Uterus (tissue), 4 donors: ENCODE measurements around the gene SLC39A12. TPM values are rescaled to one million over a fixed set of nuclear protein-coding genes. Genes with fewer than 3 reads are reported as not detected.
"Not testable (repeated sequence)": the region's sequence is repeated elsewhere in the genome, so short reads cannot be mapped to it uniquely, and the experiment has no call there.

Source experiments
- DNase-seq, 2 donors: peaks; one replicate each; pipeline ENCODE4 v3.0.0-alpha.2; 2019 to 2020
- H3K27ac ChIP-seq, 2 donors: fragments of 200-600 bp; sonication (generic); 1 replicate in 1 of 2; 2 replicates in 1 of 2; pipeline ENCODE4 v1.5.1; 2016 to 2018
- H3K27me3 ChIP-seq, 2 donors: fragments of 200-600 bp; sonication (generic); one replicate each; pipeline ENCODE4 v1.5.1; 2018 to 2019; ENCODE audit warnings: control low read depth in 1 of 2
- H3K36me3 ChIP-seq, 2 donors: fragments of 200-600 bp; sonication (generic); one replicate each; pipeline ENCODE4 v1.5.1; 2019; ENCODE audit warnings: control low read depth in 1 of 2
- H3K4me1 ChIP-seq, 2 donors: fragments of 200-600 bp; sonication (generic); one replicate each; pipeline ENCODE4 v1.5.1; 2018 to 2019; ENCODE audit warnings: control low read depth in 1 of 2
- H3K4me3 ChIP-seq, 2 donors: fragments of 200-600 bp; sonication (generic); 1 replicate in 1 of 2; 2 replicates in 1 of 2; pipeline ENCODE4 v1.5.1; 2018 to 2019; ENCODE audit warnings: mild to moderate bottlenecking in 1 of 2
- H3K9me3 ChIP-seq, 2 donors: fragments of 200-600 bp; sonication (generic); one replicate each; pipeline ENCODE4 v1.5.1; 2019; ENCODE audit warnings: control low read depth in 1 of 2
- CTCF ChIP-seq, 4 experiments: fragments of 200-600 bp in 2 of 4; fragments of 450-650 bp in 2 of 4; sonication (generic) in 2 of 4; IDR thresholded peaks; one replicate each; pipeline ENCODE4 v1.5.1; 2016 to 2019; ENCODE audit warnings: antibody characterized with exemption in 4 of 4, mild to moderate bottlenecking in 2 of 4, moderate library complexity in 1 of 4
- POLR2A ChIP-seq, 2 donors: fragments of 450-650 bp; IDR thresholded peaks; one replicate each; pipeline ENCODE4 v1.6.1; 2016; ENCODE audit warnings: antibody characterized with exemption in 2 of 2, mild to moderate bottlenecking in 1 of 2, moderate library complexity in 1 of 2
- intact Hi-C: fragments of 100-400 bp; cut with DNase I; formaldehyde crosslinking; loops from one replicate; pipeline ENCODE4 v1.15.1; 2023; ENCODE audit warnings: low total_unique reads
- total RNA-seq, 4 donors: library from RNA; depleted of rRNA in 3 of 4; stranded (reverse); fragments of >200 nt in 3 of 4; gene quantifications; one replicate each; pipeline versions ENCODE4 v1.1.0 to v1.2.4, GENCODE V29; 2014 to 2023
- donor health status: DM: yes; HTN: yes; CAD: no.

Gene SLC39A12
- total RNA-seq, 4 donors from 2014 or later = not detected

GRCh38 chr10:17950726-17951125 is 992 bp upstream of the SLC39A12 start:
- H3K9me3 ChIP-seq = no peaks in the 10 kb centered on the region
- H3K27me3 ChIP-seq = no peaks in the 10 kb centered on the region
- no peaks in the 10 kb centered on the region for H3K4me1 ChIP-seq
- intact Hi-C loops = no loop called here
- DNase-seq = no peak
- TF ChIP-seq CTCF (IDR thresholded peaks at IDR 0.05) (no peak), POLR2A (IDR thresholded peaks at IDR 0.05) (no peak)
- no peak overlapping the region for H3K27ac ChIP-seq
- no peak overlapping the region for H3K4me3 ChIP-seq
- H3K36me3 ChIP-seq = no peaks in the 10 kb centered on the region

- intact Hi-C loops, H3K9me3 ChIP-seq, H3K27me3 ChIP-seq, H3K27ac ChIP-seq, H3K36me3 ChIP-seq, DNase-seq, H3K4me3 ChIP-seq, H3K4me1 ChIP-seq: not testable (repeated sequence)
These were observed 2.7 kb downstream of the SLC39A12 start for GRCh38 chr10:17954372-17954771.

GRCh38 chr10:17954861-17955260 is 3.1 kb downstream of the SLC39A12 start:
- no peak for DNase-seq
- no peaks in the 10 kb centered on the region for H3K4me1 ChIP-seq
- H3K4me3 ChIP-seq = no peak overlapping the region
- no peak overlapping the region for H3K27ac ChIP-seq
- no peaks in the 10 kb centered on the region for H3K36me3 ChIP-seq
- intact Hi-C loops = no loop called here
- no peaks in the 10 kb centered on the region for H3K9me3 ChIP-seq
- no peaks in the 10 kb centered on the region for H3K27me3 ChIP-seq
- no peak for TF ChIP-seq POLR2A (IDR thresholded peaks at IDR 0.05)

GRCh38 chr10:17958049-17958448 is 6.3 kb downstream of the SLC39A12 start:
- no peak for DNase-seq
- H3K4me1 ChIP-seq = no peaks in the 10 kb centered on the region
- H3K4me3 ChIP-seq = no peak overlapping the region
- H3K27me3 ChIP-seq = no peaks in the 10 kb centered on the region
- no peak overlapping the region for H3K27ac ChIP-seq
- intact Hi-C loops = no loop called here
- H3K36me3 ChIP-seq = no peaks in the 10 kb centered on the region
- H3K9me3 ChIP-seq = no peaks in the 10 kb centered on the region
- TF ChIP-seq POLR2A (IDR thresholded peaks at IDR 0.05) = no peak
- TF ChIP-seq CTCF (IDR thresholded peaks at IDR 0.05) = no peak

GRCh38 chr10:17959870-17960269 is 8.2 kb downstream of the SLC39A12 start:
- Histone ChIP-seq H3K4me1 (no peaks in the 10 kb centered on the region), H3K27ac (no peak overlapping the region), H3K9me3 (no peaks in the 10 kb centered on the region), H3K36me3 (no peaks in the 10 kb centered on the region), H3K27me3 (no peaks in the 10 kb centered on the region), H3K4me3 (no peak overlapping the region)
- TF ChIP-seq POLR2A (IDR thresholded peaks at IDR 0.05) (no peak), CTCF (IDR thresholded peaks at IDR 0.05) (no peak)
- DNase-seq = no peak
- intact Hi-C loops = no loop called here

GRCh38 chr10:17961551-17962422 is 10.1 kb downstream of the SLC39A12 start:
- peak overlapping the region in 1 of 2 donors; percentile 3 for H3K27ac ChIP-seq
- H3K36me3 ChIP-seq = no peaks in the 10 kb centered on the region
- intact Hi-C loops = no loop called here
- no peaks in the 10 kb centered on the region for H3K9me3 ChIP-seq
- H3K27me3 ChIP-seq = no peaks in the 10 kb centered on the region
- DNase-seq = no peak
- no peak overlapping the region for H3K4me3 ChIP-seq
- TF ChIP-seq CTCF (IDR thresholded peaks at IDR 0.05) = no peak
- TF ChIP-seq POLR2A (IDR thresholded peaks at IDR 0.05) = no peak
- H3K4me1 ChIP-seq = peaks cover 0 to 5% of the 10 kb centered on the region in 2 donors
